Measurements from ENCODE around the gene CACNB2.
"Not testable (repeated sequence)": the region's sequence is repeated elsewhere in the genome, so short reads cannot be mapped to it uniquely, and the experiment has no call there.

The CACNB2 gene

GRCh38 chr10:18533896-18534295 is 393.7 kb downstream of the CACNB2 start:
- DNase-seq = no peak

GRCh38 chr10:18539335-18539734 is 399.1 kb downstream of the CACNB2 start:
- no peak for DNase-seq

- no peak for DNase-seq
Observed at GRCh38 chr10:18540195-18540594, 400.0 kb downstream of the CACNB2 start.

DNA sequence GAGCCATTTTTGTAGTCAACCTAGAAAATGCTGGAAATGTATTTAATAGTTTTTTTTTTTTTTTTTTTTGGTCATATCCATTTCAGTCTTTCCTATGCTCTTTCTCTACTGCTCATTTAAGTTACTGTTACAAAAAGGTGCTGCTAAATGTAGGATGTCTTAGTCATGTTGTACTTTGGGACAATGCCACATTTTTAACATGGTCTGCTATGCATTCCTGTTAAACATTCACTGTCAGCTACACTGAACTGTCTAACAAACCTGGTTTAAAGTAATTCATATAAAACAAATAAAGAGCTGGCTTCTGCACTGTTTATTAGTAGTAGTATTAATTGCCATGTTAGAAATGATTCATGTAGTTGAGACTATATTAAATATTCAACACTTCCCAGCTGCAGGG is 402.6 kb downstream of the CACNB2 start:
- DNase-seq = no peak

DNA sequence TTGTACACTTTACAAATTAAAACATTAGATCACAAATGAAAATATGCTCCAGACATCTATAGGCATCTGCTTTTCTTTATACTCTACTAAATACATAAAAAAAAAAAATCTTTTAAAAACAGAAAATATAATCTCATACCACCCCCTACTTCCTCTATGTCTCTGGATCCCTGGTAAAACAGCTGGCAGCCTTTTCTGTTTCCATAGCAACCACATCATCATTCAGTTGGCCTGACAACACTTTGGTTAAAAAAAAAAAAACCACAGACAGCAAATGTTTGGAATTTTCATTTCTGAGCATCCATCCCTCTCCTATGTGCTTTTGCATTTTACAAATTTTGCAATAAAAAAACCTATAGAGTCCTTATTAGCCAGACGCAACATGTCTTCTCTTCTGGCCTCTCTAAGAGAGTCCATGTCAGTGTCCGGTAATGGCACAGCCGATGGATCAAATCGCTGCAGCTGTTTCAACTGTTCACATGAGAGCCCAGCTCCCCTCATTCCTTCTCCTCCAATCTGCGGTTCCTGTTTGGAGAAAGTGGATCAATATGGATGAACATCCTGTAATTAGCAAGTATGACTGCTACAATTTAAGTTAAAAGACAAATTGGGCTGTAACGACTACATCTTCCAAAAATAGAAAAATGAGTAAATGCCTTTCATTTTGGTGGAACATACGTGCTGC is 405.5 kb downstream of the CACNB2 start:
- no peak for DNase-seq

- no peak for DNase-seq
Observed at GRCh38 chr10:18549105-18549504, 408.9 kb downstream of the CACNB2 start.

GRCh38 chr10:18551473-18551872 is 411.2 kb downstream of the CACNB2 start:
- DNase-seq = no peak

GRCh38 chr10:18554479-18554878 is 414.3 kb downstream of the CACNB2 start:
- no peak for DNase-seq

- DNase-seq = no peak
Observed at GRCh38 chr10:18556522-18557147, 416.4 kb downstream of the CACNB2 start.

GRCh38 chr10:18557960-18558359 is 417.7 kb downstream of the CACNB2 start:
- DNase-seq = no peak

GRCh38 chr10:18561861-18562551 is 421.8 kb downstream of the CACNB2 start:
- DNase-seq = no peak

GRCh38 chr10:18563003-18563726 is 422.9 kb downstream of the CACNB2 start:
- no peak for DNase-seq

DNA sequence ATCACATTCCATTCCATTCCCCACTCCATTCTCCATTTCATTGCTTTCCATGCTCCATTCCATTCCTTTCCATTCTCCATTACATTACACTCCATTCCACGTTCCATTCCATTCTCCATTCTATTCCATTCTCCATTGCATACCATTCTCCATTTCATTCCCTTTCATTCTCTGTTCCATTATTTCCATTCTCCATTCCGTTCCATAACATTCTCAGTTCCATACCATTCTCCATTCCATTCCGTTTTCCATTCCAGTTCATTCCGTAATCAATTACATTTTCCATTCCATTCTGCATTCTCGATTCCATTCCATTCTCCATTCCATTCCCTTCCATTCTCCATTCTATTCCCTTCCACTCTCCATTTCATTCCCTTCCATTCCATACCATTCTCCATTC is 424.8 kb downstream of the CACNB2 start:
- no peak for DNase-seq

DNA sequence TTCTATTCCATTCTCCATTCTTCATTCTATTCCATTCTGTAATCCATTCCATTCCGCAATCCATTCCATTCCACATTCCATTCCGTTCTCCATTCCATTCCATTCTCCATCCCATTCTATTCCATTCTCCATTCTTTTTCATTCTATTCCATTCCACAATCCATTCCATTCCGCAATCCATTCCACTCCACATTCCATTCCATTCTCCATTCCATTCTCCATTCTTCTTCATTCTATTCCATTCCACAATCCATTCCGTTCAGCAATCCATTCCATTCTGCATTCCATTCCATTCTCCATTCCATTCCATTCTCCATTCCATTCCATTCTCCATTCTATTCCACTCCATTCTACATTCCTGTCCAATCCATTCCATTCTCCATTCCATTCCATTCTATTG is 426.0 kb downstream of the CACNB2 start:
- no peak for DNase-seq

GRCh38 chr10:18567343-18567856 is 427.2 kb downstream of the CACNB2 start:
- no peak for DNase-seq

GRCh38 chr10:18570386-18570785 is 430.2 kb downstream of the CACNB2 start:
- DNase-seq = not testable (repeated sequence)

GRCh38 chr10:18571076-18571475 is 430.9 kb downstream of the CACNB2 start:
- no peak for DNase-seq

GRCh38 chr10:18571780-18572179 is 431.6 kb downstream of the CACNB2 start:
- DNase-seq = no peak

GRCh38 chr10:18572959-18573561 is 432.8 kb downstream of the CACNB2 start:
- no peak for DNase-seq

- no peak for DNase-seq
Observed at GRCh38 chr10:18576586-18576985, 436.4 kb downstream of the CACNB2 start.

DNA sequence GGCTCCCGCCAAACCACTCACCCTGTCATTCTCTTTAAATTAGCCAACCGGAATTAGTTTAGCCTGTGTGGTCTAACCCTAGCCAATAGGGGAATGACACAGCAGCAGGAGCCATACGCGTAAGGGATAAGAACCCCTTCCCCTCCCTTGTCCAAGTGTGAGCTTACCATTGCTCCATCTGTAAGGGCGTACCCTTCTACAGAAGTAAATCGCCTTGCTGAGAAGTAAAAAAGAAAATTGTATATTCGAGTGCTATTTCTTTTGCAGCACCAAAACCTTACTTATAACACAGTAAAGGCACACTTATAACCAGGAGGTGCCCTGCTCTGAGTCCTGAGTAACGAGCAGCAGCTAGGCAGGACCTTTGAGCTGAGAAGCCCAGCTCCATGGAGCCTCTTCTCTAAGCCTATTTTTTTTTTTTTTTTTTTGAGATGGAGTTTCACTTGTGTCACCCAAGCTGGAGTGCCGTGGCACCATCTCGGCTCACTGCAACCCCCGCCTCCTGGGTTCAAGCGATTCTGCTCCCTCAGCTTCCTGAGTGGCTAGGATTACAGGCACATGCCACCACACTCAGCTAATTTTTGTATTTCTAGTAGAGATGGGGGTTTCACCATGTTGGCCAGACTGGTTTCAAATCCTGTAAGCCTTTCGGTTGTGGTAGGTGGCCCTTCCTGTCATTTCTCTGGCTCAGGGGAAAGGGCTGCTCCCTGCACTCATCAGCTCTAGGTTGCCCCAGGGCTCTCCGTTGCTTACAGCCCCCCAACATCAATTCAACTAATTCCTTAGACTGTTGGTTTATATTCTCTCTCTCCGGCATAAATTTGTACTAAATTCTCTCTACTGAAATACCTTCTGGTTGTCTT is 437.8 kb downstream of the CACNB2 start:
- DNase-seq = no peak

DNA sequence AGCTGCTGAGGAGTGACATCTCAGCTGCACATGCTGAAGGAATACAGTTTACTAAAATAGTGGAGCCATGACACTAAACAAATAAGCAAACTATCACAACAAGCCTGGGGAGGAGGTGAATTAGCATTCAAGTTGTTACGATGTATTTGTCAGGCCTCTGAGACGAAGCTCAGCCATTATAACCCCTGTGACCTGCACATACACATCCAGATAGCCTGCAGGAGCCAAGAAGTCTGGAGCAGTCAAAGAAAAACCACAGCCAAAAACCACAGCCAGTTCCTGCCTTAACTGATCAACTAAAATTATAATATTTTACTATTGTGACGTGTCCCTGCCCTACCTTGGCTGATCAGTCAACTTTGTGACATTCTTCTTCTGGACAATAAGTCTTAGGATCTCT is 442.6 kb downstream of the CACNB2 start:
- no peak for DNase-seq
